ENCODE results near the gene GALNT4. TPM values are rescaled to one million over a fixed set of nuclear protein-coding genes. Genes with fewer than 3 reads are reported as not detected.

GALNT4 gene
- total and polyA plus RNA-seq, 10 donors: 2.5 to 22.8 (median 13.5) TPM

DNA sequence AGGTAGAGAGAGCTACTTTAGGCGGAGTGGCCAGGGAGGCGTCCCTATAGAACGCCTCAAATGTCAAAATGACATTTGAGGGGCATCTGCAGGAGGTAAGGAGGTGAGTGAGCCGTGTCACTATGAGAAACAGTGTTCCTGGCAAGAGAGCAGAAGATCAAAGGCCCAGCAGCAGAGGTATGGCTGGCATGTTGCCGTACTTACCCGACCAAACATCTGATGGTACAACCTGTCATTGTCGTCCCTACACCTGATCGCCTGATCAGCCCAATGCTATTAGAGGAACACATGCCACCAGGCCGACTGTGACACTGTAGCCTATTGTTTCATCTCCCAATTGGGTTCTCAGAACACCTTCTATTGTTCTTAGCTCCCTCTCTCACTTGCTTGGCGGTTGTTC lies 35.2 kb upstream of the GALNT4 start:
- intact Hi-C loops (cut with DNase I; ENCODE audit: low total_unique reads): no loop called here
- no peaks in the 10 kb centered on the region for H3K36me3 ChIP-seq

GRCh38 chr12:89556976-89557375 lies 32.4 kb upstream of the GALNT4 start:
- Histone ChIP-seq H3K4me3 (no peak overlapping the region), H3K27ac (no peak overlapping the region), H3K27me3 (replicated peaks in 1 of 7) (no peaks in the 10 kb centered on the region), H3K9me3 (peaks cover 0 to 7% (median 0%) of the 10 kb centered on the region in 8 donors), H3K36me3 (no peaks in the 10 kb centered on the region), H3K4me1 (no peaks in the 10 kb centered on the region)
- intact Hi-C loops (cut with DNase I; ENCODE audit: low total_unique reads): no loop called here
- DNase-seq: no peak
- TF ChIP-seq POLR2A (IDR thresholded peaks at IDR 0.05) (no peak), POLR2AphosphoS5 (IDR thresholded peaks at IDR 0.05) (no peak)
- TF ChIP-seq, protein P1, sequence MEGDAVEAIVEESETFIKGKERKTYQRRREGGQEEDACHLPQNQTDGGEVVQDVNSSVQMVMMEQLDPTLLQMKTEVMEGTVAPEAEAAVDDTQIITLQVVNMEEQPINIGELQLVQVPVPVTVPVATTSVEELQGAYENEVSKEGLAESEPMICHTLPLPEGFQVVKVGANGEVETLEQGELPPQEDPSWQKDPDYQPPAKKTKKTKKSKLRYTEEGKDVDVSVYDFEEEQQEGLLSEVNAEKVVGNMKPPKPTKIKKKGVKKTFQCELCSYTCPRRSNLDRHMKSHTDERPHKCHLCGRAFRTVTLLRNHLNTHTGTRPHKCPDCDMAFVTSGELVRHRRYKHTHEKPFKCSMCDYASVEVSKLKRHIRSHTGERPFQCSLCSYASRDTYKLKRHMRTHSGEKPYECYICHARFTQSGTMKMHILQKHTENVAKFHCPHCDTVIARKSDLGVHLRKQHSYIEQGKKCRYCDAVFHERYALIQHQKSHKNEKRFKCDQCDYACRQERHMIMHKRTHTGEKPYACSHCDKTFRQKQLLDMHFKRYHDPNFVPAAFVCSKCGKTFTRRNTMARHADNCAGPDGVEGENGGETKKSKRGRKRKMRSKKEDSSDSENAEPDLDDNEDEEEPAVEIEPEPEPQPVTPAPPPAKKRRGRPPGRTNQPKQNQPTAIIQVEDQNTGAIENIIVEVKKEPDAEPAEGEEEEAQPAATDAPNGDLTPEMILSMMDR (IDR thresholded peaks at IDR 0.05 in 8 of 11, conservative IDR thresholded peaks at IDR 0.05 in 3 of 11): no peak
- 63 to 84% (median 72%) methylated on average over 2 of the region's 2 CpGs for WGBS, 5 donors

More for the DNA sequence above, 35.2 kb upstream of the GALNT4 start:
- DNase-seq: no peak
- H3K9me3 ChIP-seq: no peaks in the 10 kb centered on the region
- WGBS, 5 donors: 87 to 94% (median 91%) methylated on average over 10 of the region's 10 CpGs
- TF ChIP-seq POLR2A (IDR thresholded peaks at IDR 0.05): no peak
- TF ChIP-seq, protein P1 (IDR thresholded peaks at IDR 0.05 in 8 of 11, conservative IDR thresholded peaks at IDR 0.05 in 3 of 11): no peak
- no peak for TF ChIP-seq POLR2AphosphoS5 (IDR thresholded peaks at IDR 0.05)
- H3K27ac ChIP-seq: no peak overlapping the region
- H3K4me3 ChIP-seq: no peak overlapping the region
- H3K27me3 ChIP-seq (replicated peaks in 1 of 7): no peaks in the 10 kb centered on the region
- no peaks in the 10 kb centered on the region for H3K4me1 ChIP-seq

- Histone ChIP-seq H3K36me3 (no peaks in the 10 kb centered on the region), H3K9me3 (peaks cover 0 to 7% (median 0%) of the 10 kb centered on the region in 8 donors), H3K27ac (no peak overlapping the region), H3K4me1 (no peaks in the 10 kb centered on the region), H3K27me3 (replicated peaks in 1 of 7) (no peaks in the 10 kb centered on the region), H3K4me3 (no peak overlapping the region)
- no peak for TF ChIP-seq POLR2AphosphoS5 (IDR thresholded peaks at IDR 0.05)
- TF ChIP-seq, protein P1 (IDR thresholded peaks at IDR 0.05 in 8 of 11, conservative IDR thresholded peaks at IDR 0.05 in 3 of 11): no peak
- TF ChIP-seq POLR2A (IDR thresholded peaks at IDR 0.05): no peak
- intact Hi-C loops (cut with DNase I; ENCODE audit: low total_unique reads): no loop called here
- 27 to 61% (median 52%) methylated on average over 1 of the region's 1 CpG for WGBS, 5 donors
- no peak for DNase-seq
Measured at GRCh38 chr12:89552376-89552775, 27.8 kb upstream of the GALNT4 start.

GRCh38 chr12:89551747-89552146 lies 27.2 kb upstream of the GALNT4 start:
- intact Hi-C loops (cut with DNase I; ENCODE audit: low total_unique reads): no loop called here
- Histone ChIP-seq H3K36me3 (no peaks in the 10 kb centered on the region), H3K4me1 (no peaks in the 10 kb centered on the region), H3K27me3 (replicated peaks in 1 of 7) (no peaks in the 10 kb centered on the region), H3K9me3 (peaks cover 0 to 7% (median 0%) of the 10 kb centered on the region in 8 donors), H3K27ac (no peak overlapping the region), H3K4me3 (no peak overlapping the region)
- 90 to 97% (median 93%) methylated on average over 2 of the region's 2 CpGs for WGBS, 5 donors
- TF ChIP-seq POLR2A (IDR thresholded peaks at IDR 0.05) (no peak), POLR2AphosphoS5 (IDR thresholded peaks at IDR 0.05) (no peak)
- TF ChIP-seq, protein P1 (IDR thresholded peaks at IDR 0.05 in 8 of 11, conservative IDR thresholded peaks at IDR 0.05 in 3 of 11): no peak
- DNase-seq: no peak

All from spleen (tissue), 11 donors.